Spinal cord (tissue), 10 donors: Measurements from ENCODE around the gene PRKCA. TPM values are rescaled to one million over a fixed set of nuclear protein-coding genes. Genes with fewer than 3 reads are reported as not detected.

Source experiments
- DNase-seq, 6 donors: peaks; one replicate each; pipeline versions ENCODE4 v3.0.0 to v3.0.0-alpha.2; 2013 to 2015; ENCODE audit warnings: low spot score in 6 of 6, low read depth in 4 of 6
- H3K27ac ChIP-seq: one replicate; pipeline ENCODE4 v1.5.1; 2013; ENCODE audit warnings: low read depth, low read length, control low read depth
- H3K27me3 ChIP-seq: one replicate; pipeline ENCODE4 v1.6.1; 2013; ENCODE audit warnings: low read length; ENCODE audit not compliant: control insufficient read depth, insufficient read depth
- H3K36me3 ChIP-seq: one replicate; pipeline ENCODE4 v1.6.1; 2013; ENCODE audit warnings: low read length; ENCODE audit not compliant: control insufficient read depth, insufficient read depth
- H3K4me1 ChIP-seq: one replicate; pipeline ENCODE4 v1.6.1; 2013; ENCODE audit warnings: low read length; ENCODE audit not compliant: control insufficient read depth, insufficient read depth
- H3K4me3 ChIP-seq: one replicate; pipeline ENCODE4 v1.5.1; 2013; ENCODE audit warnings: low read depth, low read length, control low read depth
- H3K9me3 ChIP-seq: one replicate; pipeline ENCODE4 v1.6.1; 2013; ENCODE audit warnings: low read length; ENCODE audit not compliant: control insufficient read depth, insufficient read depth
- WGBS: methylation state at CpG from one replicate; pipeline ENCODE4 v1.1.5; 2013; ENCODE audit warnings: missing lambda C conversion rate; ENCODE audit not compliant: insufficient coverage; 5-methylcytosine and 5-hydroxymethylcytosine counted together
- polyA plus RNA-seq, 2 donors: library from polyadenylated mRNA; unstranded; fragments of 120-200 nt; gene quantifications; one replicate each; pipeline ENCODE4 v1.2.1, GENCODE V29; 2013; ENCODE audit not compliant: insufficient read length in 2 of 2
- total RNA-seq, 2 donors: library from RNA; depleted of rRNA in 1 of 2; stranded (reverse); fragments of 120-200 nt in 1 of 2; fragments of >200 nt in 1 of 2; gene quantifications; one replicate each; pipeline versions ENCODE4 v1.2.3 to v1.2.4, GENCODE V29; 2013 to 2014
- donor health status: healthy.

The PRKCA gene
- total and polyA plus RNA-seq, 4 donors: 42.4 to 51.3 (median 48.2) TPM

GRCh38 chr17:66542967-66543520 is 240.6 kb downstream of the PRKCA start:
- Histone ChIP-seq H3K36me3 (no peaks in the 10 kb centered on the region), H3K9me3 (no peaks in the 10 kb centered on the region), H3K4me3 (no peak overlapping the region), H3K4me1 (peaks cover 35% of the 10 kb centered on the region), H3K27me3 (no peaks in the 10 kb centered on the region), H3K27ac (peak overlapping the region; percentile 94)
- peak in 1 of 6 donors; percentile 39 for DNase-seq
- no CpG with 5 or more reads among the region's 3 CpGs for WGBS

GRCh38 chr17:66543526-66543925 is 241.1 kb downstream of the PRKCA start:
- DNase-seq: no peak
- Histone ChIP-seq H3K27me3 (no peaks in the 10 kb centered on the region), H3K27ac (peak overlapping the region; percentile 65), H3K9me3 (no peaks in the 10 kb centered on the region), H3K4me3 (no peak overlapping the region), H3K4me1 (peaks cover 31% of the 10 kb centered on the region), H3K36me3 (no peaks in the 10 kb centered on the region)
- 83% methylated on average over 1 of the region's 2 CpGs for WGBS

- Histone ChIP-seq H3K27ac (no peak overlapping the region), H3K36me3 (no peaks in the 10 kb centered on the region), H3K27me3 (no peaks in the 10 kb centered on the region), H3K9me3 (no peaks in the 10 kb centered on the region), H3K4me3 (no peak overlapping the region), H3K4me1 (peaks cover 16% of the 10 kb centered on the region)
- no peak for DNase-seq
- no CpG with 5 or more reads among the region's 2 CpGs for WGBS
Measured at GRCh38 chr17:66545918-66546317, 243.5 kb downstream of the PRKCA start.

GRCh38 chr17:66547151-66547865 is 244.9 kb downstream of the PRKCA start:
- peaks cover 9% of the 10 kb centered on the region for H3K4me1 ChIP-seq
- DNase-seq: no peak
- H3K27me3 ChIP-seq: no peaks in the 10 kb centered on the region
- no peaks in the 10 kb centered on the region for H3K9me3 ChIP-seq
- no peaks in the 10 kb centered on the region for H3K36me3 ChIP-seq
- no peak overlapping the region for H3K27ac ChIP-seq
- 88% methylated on average over 1 of the region's 3 CpGs for WGBS
- no peak overlapping the region for H3K4me3 ChIP-seq

GRCh38 chr17:66548158-66548557 is 245.7 kb downstream of the PRKCA start:
- no peaks in the 10 kb centered on the region for H3K9me3 ChIP-seq
- H3K27ac ChIP-seq: no peak overlapping the region

GRCh38 chr17:66548659-66549310 is 246.4 kb downstream of the PRKCA start:
- Histone ChIP-seq H3K36me3 (no peaks in the 10 kb centered on the region), H3K27ac (no peak overlapping the region), H3K9me3 (no peaks in the 10 kb centered on the region), H3K27me3 (no peaks in the 10 kb centered on the region), H3K4me3 (no peak overlapping the region), H3K4me1 (peaks cover 8% of the 10 kb centered on the region)
- WGBS: 93% methylated on average over 9 of the region's 14 CpGs
- DNase-seq: no peak

More at GRCh38 chr17:66548158-66548557, 245.7 kb downstream of the PRKCA start:
- no peak for DNase-seq
- no peak overlapping the region for H3K4me3 ChIP-seq
- WGBS: 100% methylated on average over 1 of the region's 3 CpGs
- no peaks in the 10 kb centered on the region for H3K36me3 ChIP-seq
- no peaks in the 10 kb centered on the region for H3K27me3 ChIP-seq
- H3K4me1 ChIP-seq: peaks cover 9% of the 10 kb centered on the region

GRCh38 chr17:66549311-66549704 is 246.9 kb downstream of the PRKCA start:
- WGBS: no CpG with 5 or more reads among the region's 3 CpGs
- H3K27ac ChIP-seq: no peak overlapping the region

GRCh38 chr17:66549731-66550207 is 247.4 kb downstream of the PRKCA start:
- 53% methylated on average over 4 of the region's 5 CpGs for WGBS
- H3K27ac ChIP-seq: no peak overlapping the region
- H3K4me1 ChIP-seq: peaks cover 5% of the 10 kb centered on the region
- DNase-seq: no peak
- H3K4me3 ChIP-seq: no peak overlapping the region
- no peaks in the 10 kb centered on the region for H3K27me3 ChIP-seq
- no peaks in the 10 kb centered on the region for H3K9me3 ChIP-seq
- no peaks in the 10 kb centered on the region for H3K36me3 ChIP-seq

More at GRCh38 chr17:66549311-66549704, 246.9 kb downstream of the PRKCA start:
- Histone ChIP-seq H3K4me1 (peaks cover 5% of the 10 kb centered on the region), H3K4me3 (no peak overlapping the region), H3K36me3 (no peaks in the 10 kb centered on the region), H3K27me3 (no peaks in the 10 kb centered on the region), H3K9me3 (no peaks in the 10 kb centered on the region)
- DNase-seq: no peak

GRCh38 chr17:66551839-66552238 is 249.4 kb downstream of the PRKCA start:
- no peaks in the 10 kb centered on the region for H3K9me3 ChIP-seq
- no peaks in the 10 kb centered on the region for H3K27me3 ChIP-seq
- WGBS: 90% methylated on average over 2 of the region's 2 CpGs
- no peak for DNase-seq
- H3K4me1 ChIP-seq: peaks cover 5% of the 10 kb centered on the region
- H3K27ac ChIP-seq: no peak overlapping the region
- no peaks in the 10 kb centered on the region for H3K36me3 ChIP-seq
- no peak overlapping the region for H3K4me3 ChIP-seq
